ENCODE data around the gene ADAP1.

Gene ADAP1

DNA sequence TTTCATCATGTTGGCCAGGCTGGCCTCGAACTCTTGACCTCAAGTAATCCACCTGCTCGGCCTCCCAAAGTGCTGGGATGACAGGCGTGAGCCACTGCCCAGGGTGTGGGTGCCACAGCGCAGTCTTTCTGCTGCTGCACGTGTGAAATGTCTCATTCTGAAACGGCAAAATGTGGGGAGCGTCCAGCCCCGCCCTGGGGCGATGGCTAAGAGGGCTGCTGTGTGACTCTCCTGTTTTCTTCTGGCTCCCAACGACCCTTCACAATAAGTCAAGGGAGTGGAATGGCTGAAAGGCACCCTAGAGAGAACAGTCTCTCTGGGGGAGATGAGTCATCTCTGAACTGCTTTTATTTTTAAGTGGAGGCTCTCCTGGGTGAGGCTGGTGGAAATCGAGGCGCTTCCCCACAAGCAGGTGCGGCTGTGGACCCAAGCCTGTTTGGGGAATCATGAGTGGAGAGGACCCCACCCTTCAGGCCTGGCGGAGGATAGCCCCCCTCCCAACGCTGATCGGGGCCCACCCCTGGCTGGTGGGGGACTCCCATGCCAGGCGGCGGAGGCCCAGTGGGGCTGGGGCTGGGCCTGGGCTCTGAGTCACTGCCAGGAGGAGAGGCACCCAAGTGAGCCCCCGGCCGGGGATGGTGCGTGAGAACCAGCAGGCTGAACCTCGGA is 18.0 kb downstream of the ADAP1 start:
- Histone ChIP-seq H3K27ac (peak overlapping the region; percentile 62), H3K4me3 (ENCODE audit: low read depth, low read length) (no peak overlapping the region), H3K27me3 (replicated peaks) (no peaks in the 10 kb centered on the region), H3K36me3 (replicated peaks) (no peaks in the 10 kb centered on the region)
- TF ChIP-seq, protein P1, sequence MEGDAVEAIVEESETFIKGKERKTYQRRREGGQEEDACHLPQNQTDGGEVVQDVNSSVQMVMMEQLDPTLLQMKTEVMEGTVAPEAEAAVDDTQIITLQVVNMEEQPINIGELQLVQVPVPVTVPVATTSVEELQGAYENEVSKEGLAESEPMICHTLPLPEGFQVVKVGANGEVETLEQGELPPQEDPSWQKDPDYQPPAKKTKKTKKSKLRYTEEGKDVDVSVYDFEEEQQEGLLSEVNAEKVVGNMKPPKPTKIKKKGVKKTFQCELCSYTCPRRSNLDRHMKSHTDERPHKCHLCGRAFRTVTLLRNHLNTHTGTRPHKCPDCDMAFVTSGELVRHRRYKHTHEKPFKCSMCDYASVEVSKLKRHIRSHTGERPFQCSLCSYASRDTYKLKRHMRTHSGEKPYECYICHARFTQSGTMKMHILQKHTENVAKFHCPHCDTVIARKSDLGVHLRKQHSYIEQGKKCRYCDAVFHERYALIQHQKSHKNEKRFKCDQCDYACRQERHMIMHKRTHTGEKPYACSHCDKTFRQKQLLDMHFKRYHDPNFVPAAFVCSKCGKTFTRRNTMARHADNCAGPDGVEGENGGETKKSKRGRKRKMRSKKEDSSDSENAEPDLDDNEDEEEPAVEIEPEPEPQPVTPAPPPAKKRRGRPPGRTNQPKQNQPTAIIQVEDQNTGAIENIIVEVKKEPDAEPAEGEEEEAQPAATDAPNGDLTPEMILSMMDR (IDR thresholded peaks at IDR 0.05; ENCODE audit: low read depth, low read length, missing control alignments), result no peak
- in situ Hi-C loops (cut with HindIII; ENCODE audit: low pct_ligation_motif_present, low sequenced_read_pairs), result no loop called here
- peak; percentile 68 for DNase-seq

DNA sequence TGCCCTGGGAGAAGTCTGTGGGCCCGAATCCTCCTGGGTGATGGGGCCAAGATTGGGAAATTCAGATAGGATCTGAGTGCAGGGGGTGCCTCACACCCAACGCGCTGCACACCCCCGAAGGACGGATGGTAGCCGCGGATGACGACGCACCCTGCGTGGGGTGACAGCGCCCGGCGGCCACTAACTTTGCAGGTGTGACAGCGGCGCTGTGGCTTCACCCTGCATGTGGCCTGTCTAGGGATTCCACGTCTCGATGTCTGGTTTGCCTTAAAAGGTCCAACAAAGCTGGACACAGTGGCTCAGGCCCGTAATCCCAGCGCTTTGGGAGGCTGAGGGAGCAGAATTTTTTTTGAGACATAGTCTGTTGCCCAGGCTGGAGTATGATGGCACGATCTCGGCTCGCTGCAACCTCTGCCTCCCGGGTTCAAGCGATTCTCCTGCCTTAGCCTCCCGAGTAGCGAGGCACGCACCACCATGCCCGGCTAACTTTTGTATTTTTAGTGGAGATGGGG is 18.6 kb downstream of the ADAP1 start:
- no peak for DNase-seq
- peak overlapping the region; percentile 28 for H3K27ac ChIP-seq
- in situ Hi-C loops (cut with HindIII; ENCODE audit: low pct_ligation_motif_present, low sequenced_read_pairs), result no loop called here
- no peaks in the 10 kb centered on the region for H3K27me3 ChIP-seq (replicated peaks)
- TF ChIP-seq, protein P1 (IDR thresholded peaks at IDR 0.05; ENCODE audit: low read depth, low read length, missing control alignments), result no peak
- H3K4me3 ChIP-seq (ENCODE audit: low read depth, low read length), result no peak overlapping the region
- H3K36me3 ChIP-seq (replicated peaks), result no peaks in the 10 kb centered on the region

DNA sequence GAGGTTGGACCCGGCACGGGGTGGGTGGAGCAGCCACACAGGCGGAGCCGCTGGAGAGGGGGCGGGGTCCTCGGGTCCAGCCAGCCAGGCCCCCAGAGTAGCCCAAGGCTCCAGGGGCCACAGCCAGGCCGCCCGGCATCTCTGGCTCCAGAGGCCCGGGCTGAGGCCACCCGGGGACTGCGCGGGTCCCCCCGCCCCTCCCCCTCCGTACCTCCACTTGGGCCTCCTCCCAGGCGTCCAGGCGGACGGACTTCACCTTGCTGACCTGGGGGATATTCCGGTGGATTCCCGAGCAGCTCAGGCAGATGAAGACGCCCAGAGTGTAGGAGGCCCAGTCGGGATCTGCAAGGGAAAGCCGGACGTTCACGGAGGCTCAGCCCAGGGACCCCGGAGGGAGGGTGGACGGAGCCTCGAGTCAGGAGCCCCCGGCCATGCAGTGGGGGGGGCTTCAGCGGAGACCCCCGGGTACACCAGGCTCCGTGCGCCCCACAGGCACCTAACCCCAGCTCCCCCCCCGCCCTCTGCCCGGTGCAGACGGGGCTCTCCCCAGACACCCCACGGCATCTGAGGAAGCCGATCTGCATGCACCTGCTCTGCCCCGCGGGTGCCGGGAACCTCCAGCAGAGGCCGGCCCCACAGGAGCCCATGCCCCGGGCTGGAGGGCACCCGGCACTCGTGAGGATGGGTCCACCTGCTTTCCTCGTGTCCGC is 19.2 kb downstream of the ADAP1 start:
- H3K27me3 ChIP-seq (replicated peaks), result no peaks in the 10 kb centered on the region
- no peak overlapping the region for H3K27ac ChIP-seq
- TF ChIP-seq, protein P1 (IDR thresholded peaks at IDR 0.05; ENCODE audit: low read depth, low read length, missing control alignments), result no peak
- H3K36me3 ChIP-seq (replicated peaks), result no peaks in the 10 kb centered on the region
- no peak overlapping the region for H3K4me3 ChIP-seq (ENCODE audit: low read depth, low read length)
- no peak for DNase-seq
- in situ Hi-C loops (cut with HindIII; ENCODE audit: low pct_ligation_motif_present, low sequenced_read_pairs), result no loop called here

DNA sequence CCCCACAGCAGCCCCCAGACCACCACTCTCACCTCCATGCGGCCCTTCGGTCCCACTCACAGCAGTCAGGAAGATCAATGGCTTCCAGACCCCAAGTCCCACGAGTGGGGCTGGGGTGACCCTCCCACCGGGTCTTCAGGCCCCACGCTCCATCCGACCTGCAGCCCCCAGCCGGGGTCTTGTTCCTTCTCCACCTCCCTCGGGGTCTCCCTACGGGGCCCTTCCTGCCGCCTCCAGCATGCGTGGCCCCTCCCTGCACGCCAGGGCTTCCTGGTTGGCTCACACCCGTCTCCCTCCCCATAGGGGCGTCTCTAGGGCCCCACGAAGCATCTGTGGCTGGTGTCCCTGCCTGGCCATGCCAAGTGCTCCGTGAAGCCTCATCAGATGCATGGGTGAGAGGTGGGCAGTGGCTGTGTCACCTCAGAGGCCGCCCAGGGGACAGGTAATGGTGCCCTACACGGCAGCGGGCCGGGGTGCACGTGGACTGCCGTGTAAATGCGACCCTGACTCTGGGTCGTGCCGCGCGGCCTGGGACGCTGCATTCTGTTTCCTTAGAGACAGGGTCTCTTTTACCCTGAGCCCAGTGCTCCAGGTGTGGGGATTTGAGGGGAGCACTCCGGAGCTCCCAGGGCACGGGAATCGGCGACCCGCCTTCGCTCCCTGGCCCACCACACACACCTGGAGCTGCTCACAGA is 19.9 kb downstream of the ADAP1 start:
- no peak for DNase-seq
- Histone ChIP-seq H3K36me3 (replicated peaks) (no peaks in the 10 kb centered on the region), H3K27ac (no peak overlapping the region), H3K4me3 (ENCODE audit: low read depth, low read length) (no peak overlapping the region), H3K27me3 (replicated peaks) (no peaks in the 10 kb centered on the region)
- in situ Hi-C loops (cut with HindIII; ENCODE audit: low pct_ligation_motif_present, low sequenced_read_pairs), result no loop called here
- TF ChIP-seq, protein P1 (IDR thresholded peaks at IDR 0.05; ENCODE audit: low read depth, low read length, missing control alignments), result no peak

DNA sequence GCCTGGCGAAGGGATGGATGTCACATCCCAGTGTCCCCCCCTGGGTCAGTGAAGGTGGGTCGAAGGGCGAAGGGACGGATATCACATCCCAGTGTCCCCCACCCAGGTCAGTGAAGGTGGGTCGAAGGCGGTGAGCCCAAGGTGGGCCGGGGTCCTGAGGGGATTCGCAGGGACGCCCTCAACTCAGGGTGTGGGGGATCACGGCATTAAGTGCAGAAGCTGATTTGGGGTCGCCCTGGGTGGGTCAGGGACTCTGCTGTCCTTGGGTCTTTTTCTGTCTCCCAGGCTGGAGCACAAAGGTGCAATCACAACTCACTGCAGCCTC is 21.9 kb downstream of the ADAP1 start:
- Histone ChIP-seq H3K4me3 (ENCODE audit: low read depth, low read length) (no peak overlapping the region), H3K27ac (no peak overlapping the region), H3K36me3 (replicated peaks) (no peaks in the 10 kb centered on the region), H3K27me3 (replicated peaks) (no peaks in the 10 kb centered on the region)
- in situ Hi-C loops (cut with HindIII; ENCODE audit: low pct_ligation_motif_present, low sequenced_read_pairs), result no loop called here
- no peak for DNase-seq
- TF ChIP-seq, protein P1 (IDR thresholded peaks at IDR 0.05; ENCODE audit: low read depth, low read length, missing control alignments), result no peak
